ENCODE data around the gene GNS. TPM values are rescaled to one million over a fixed set of nuclear protein-coding genes. Genes with fewer than 3 reads are reported as not detected.

GNS gene
- total and polyA plus RNA-seq, 2 of the 4 experiments (the other 2 are of a cell fraction): 60.4 to 80.7 TPM

GRCh38 chr12:64713376-64713775, 45.8 kb downstream of the GNS start:
- intact Hi-C loops (cut with micrococcal nuclease): no loop called here
- Histone ChIP-seq H3K27me3 (ENCODE audit: control insufficient read depth, insufficient read depth, low read length) (no peaks in the 10 kb centered on the region), H2BK5ac (ENCODE audit: low read depth, low read length, poor library complexity, severe bottlenecking) (no peak overlapping the region), H3K4me1 (ENCODE audit: control insufficient read depth, insufficient read depth, low read length) (no peaks in the 10 kb centered on the region), H4K8ac (ENCODE audit: low read depth in 2 of 2, low read length in 2 of 2) (no peak overlapping the region), H3K14ac (replicated peaks; ENCODE audit: low read depth, low read length) (no peak overlapping the region), H2AK9ac (replicated peaks; ENCODE audit: low read depth, low read length, poor library complexity) (no peak overlapping the region), H4K91ac (ENCODE audit: insufficient read depth, low read depth, low read length) (no peak overlapping the region), H3K23ac (ENCODE audit: low read depth, low read length) (no peak overlapping the region), H3K79me1 (ENCODE audit: low read depth in 1 of 2, low read length in 2 of 2) (no peaks in the 10 kb centered on the region), H2BK15ac (ENCODE audit: low read depth, low read length) (no peak overlapping the region), H2AK5ac (ENCODE audit: low read depth, low read length) (no peak overlapping the region), H3K36me3 (ENCODE audit: control insufficient read depth, insufficient read depth, low read length) (peaks cover 25% of the 10 kb centered on the region), H3K9me1 (ENCODE audit: insufficient read depth, low read length) (peaks cover 4% of the 10 kb centered on the region; the same call in 1 of the 2 replicates), H3K18ac (ENCODE audit: low read depth, low read length) (no peak overlapping the region), H3K4me2 (ENCODE audit: low read depth, low read length) (no peak overlapping the region), H3K56ac (ENCODE audit: extremely low read depth, insufficient read depth, low read length) (no peak overlapping the region), H2BK20ac (ENCODE audit: low read depth, low read length) (no peak overlapping the region), H3K4me3 (ENCODE audit: insufficient read depth, low read depth, low read length) (no peak overlapping the region), H3K4ac (ENCODE audit: low read depth, low read length) (no peak overlapping the region), H3K9me3 (ENCODE audit: control insufficient read depth, insufficient read depth, low read length) (no peaks in the 10 kb centered on the region), H3K27ac (ENCODE audit: insufficient read depth, low read length) (no peak overlapping the region), H4K20me1 (ENCODE audit: insufficient read depth, low read length) (no peaks in the 10 kb centered on the region; the same call in 1 of the 2 replicates), H4K5ac (ENCODE audit: low read depth, low read length) (no peak overlapping the region), H2AFZ (replicated peaks; ENCODE audit: low read length, poor library complexity) (no peak overlapping the region), H3K9ac (ENCODE audit: low read depth, low read length) (no peak overlapping the region), H2BK120ac (ENCODE audit: low read depth, low read length) (no peak overlapping the region)
- dilution Hi-C loops (cut with HindIII; ENCODE audit: low sequenced_read_pairs, unreplicated experiment): no loop called here
- CTCF ChIA-PET: no interaction called here
- ATAC-seq (ENCODE audit: low read depth): no peak
- POLR2A ChIA-PET (ENCODE audit: unreplicated experiment): no interaction called here
- TF ChIP-seq CHD1 (IDR thresholded peaks at IDR 0.05; ENCODE audit: low read depth, low read length) (no peak), MXI1 (IDR thresholded peaks at IDR 0.05; ENCODE audit: borderline replicate concordance, low read depth, low read length) (no peak), RFX5 (IDR thresholded peaks at IDR 0.05; ENCODE audit: low read depth, low read length) (no peak), BHLHE40 (IDR thresholded peaks at IDR 0.05; ENCODE audit: low read depth, low read length) (no peak), CEBPB (IDR thresholded peaks at IDR 0.05; ENCODE audit: low read depth, low read length) (no peak), SMC3 (IDR thresholded peaks at IDR 0.05; ENCODE audit: low read depth, low read length) (no peak)
- DNase-seq: no peak
- no TSS peak for BruUV-seq (replicated peaks)
- in situ Hi-C loops (cut with MboI; ENCODE audit: low sequenced_read_pairs): no loop called here

Data from IMR-90 (cell line).